Activated CD4-positive, CD25-positive, alpha-beta regulatory T cell treated with anti-CD3 and anti-CD28 coated beads, Interleukin-2, amount 50 U/mL, for 24 hours (primary cell): ENCODE measurements around the gene EPHA5.

Experiments
- ATAC-seq, 2 donors: fragments of 150-1000 bp; cut with Tn5 transposase; one replicate each; pipeline ENCODE4 v1.10.0; 2021; ENCODE audit warnings: mild to moderate bottlenecking in 1 of 2, moderate library complexity in 1 of 2

Gene EPHA5

DNA sequence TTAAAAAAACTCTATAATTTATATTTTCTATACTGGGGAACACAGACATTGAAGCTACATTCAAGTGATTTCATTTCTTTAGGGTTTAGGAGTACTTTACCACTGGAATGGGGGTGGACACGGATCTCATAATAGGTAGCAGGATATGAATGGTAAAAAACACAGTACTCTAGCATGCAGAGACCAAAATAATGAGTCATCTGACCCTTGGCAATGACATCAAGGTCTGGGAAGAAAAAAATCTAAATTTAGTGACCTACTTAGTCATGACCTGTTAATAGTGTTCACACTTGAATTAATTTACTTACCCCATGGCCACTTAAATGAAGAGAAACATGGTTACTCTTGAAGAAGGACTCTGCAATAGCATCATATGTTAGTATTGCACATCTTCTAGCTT is 187.9 kb downstream of the EPHA5 start:
- no peak for ATAC-seq

DNA sequence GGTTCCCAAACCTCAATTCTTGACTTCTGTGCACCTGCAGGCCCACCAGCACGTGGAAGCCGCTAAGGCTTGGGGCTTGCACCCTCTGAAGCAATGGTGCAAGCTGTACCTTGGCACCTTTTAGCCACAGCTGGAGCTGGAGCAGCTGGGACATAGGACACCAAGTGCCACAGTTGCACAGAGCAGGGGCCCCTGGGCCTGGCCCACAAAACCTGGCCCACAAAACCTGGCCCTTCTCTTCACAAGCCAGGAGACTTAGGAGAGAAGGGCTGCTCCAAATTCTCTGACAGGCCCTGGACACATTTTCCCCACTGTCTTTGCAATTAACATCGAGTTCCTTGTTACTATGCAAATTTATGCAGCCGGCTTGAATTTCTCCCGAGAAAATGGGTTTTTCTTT is 197.8 kb downstream of the EPHA5 start:
- no peak for ATAC-seq

DNA sequence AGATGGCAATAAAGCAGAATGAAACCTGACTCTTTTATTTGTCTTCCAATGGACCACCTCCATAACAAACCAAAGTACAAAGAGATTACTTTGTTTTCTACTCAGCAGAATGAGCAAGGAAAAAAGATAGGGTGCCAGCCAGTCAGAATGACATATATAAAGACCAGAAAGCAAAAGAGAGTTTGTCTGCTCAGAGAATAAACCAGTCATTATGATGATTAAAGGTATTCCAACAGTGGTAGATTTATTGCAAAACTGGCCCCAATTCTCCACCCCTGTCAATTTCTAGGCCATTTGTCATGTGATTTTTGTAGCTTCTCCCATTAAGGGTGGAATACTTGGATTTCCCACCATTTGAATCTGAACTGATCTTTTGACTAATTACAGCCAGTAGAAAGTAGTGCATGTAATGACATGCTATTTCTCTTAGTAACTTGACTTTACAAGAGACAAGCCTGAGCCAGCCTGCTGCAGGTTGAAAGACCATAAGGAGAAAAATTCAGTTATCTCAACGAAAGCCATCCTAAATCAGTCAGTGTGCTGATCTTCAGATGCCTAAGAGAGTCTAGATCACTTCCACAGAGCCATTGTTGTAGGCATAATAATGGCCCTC is 203.1 kb downstream of the EPHA5 start:
- no peak for ATAC-seq

DNA sequence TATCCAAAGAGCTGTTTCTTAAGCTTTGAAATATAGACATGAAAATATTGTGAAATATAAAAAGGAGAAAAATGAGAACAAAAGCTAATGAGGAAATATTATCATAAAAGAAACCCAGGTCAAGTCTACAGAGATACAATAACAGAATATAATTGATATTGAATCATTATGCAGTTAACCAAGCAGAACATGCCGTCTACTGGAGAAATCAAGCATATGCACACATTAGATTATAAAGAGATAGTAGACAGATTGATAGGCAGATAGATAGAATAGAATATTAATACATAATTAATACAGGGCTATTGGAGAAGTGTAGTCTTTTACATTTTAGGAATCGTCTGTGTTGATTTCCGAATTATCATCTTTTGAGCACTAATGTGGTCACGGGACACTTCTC is 208.5 kb downstream of the EPHA5 start:
- ATAC-seq = no peak

DNA sequence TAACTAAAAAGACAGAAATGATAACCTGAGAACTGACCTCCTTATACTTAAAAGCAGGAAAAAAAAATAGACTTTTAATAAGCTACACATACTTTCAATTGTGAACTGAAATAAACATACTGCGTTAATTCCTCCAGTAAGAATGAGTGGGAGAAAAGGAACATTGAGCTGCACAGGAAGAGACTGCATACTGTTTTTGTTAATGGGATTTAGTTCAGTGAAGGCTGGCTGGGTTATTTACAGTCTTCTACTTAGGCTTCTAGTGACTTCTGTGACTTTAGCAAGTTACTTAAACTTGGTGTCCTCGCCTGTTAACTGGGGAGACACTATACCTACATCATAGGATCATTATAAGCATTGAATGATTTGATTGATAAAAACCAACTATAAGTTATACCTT is 213.3 kb downstream of the EPHA5 start:
- no peak for ATAC-seq

DNA sequence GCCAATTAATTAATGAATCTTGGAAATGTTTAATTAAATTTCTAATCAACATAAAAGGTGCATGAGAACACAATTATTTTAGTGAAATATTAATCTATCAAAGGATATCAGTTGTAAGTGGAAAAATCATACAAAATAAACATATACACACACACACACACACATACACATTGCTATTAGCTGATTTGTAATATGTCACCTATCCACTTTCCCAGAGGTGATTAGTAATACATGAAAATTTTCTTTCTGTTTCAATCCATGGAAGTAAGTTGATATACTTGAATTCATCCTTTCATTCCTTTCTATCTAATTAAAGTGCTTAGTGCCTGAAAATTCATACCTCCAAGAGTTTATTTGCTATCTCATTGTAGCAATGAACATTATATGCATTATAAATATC is 213.7 kb downstream of the EPHA5 start:
- no peak for ATAC-seq

DNA sequence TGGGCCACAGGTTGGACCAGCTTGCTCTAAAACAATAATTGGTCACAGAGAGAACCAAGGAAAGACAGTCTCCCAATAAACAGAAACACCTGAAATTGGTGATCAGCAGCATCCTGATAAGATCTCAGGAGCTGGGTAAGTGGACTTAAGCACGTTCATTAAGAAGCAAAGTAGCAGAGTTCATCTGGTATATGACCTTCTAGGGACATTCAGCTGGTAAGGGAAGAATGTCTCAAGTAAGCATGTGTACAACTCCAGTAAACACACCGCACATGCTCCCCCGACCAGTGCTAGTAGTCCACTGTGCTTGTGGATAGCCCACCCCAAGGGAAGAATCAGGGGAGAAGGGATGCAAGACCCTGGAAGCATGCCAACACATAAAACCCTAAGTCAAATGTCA is 216.9 kb downstream of the EPHA5 start:
- ATAC-seq = no peak

DNA sequence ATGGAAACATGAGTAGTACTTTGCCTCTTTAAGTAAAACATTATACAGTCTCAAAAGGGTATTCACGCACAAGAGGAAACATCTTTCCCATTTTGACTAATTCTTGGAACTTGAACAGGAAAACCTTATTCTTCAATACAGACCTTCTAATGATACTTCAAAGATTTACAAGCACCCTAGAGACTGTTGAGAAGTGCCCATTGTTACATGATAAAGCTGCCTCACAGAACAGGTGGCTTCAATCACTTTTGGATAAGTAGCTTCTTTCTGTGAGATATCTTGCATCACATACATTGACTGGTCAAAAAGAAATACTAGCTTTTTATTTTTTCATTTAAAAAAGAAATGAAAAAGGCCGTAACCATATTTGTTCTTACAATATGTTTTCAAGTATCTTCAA is 219.4 kb downstream of the EPHA5 start:
- no peak for ATAC-seq

DNA sequence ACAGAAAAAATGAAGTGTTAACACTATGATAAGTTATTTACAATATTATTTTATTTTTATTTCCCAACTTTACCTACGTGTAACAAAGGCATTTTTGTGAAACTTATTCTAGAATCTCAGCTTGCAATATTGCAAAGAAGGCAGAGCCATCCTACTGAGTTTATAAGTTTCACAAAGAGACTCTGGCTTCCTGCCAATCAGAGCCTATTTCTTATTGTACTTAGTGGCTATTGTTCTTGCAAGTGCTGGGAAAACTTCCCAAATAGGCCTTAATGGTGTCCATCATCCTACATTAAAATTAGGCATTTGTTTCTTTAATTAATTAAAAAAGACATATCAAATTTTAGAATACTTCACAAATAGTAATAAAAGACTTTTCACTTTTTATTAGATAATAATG is 233.2 kb downstream of the EPHA5 start:
- no peak for ATAC-seq

DNA sequence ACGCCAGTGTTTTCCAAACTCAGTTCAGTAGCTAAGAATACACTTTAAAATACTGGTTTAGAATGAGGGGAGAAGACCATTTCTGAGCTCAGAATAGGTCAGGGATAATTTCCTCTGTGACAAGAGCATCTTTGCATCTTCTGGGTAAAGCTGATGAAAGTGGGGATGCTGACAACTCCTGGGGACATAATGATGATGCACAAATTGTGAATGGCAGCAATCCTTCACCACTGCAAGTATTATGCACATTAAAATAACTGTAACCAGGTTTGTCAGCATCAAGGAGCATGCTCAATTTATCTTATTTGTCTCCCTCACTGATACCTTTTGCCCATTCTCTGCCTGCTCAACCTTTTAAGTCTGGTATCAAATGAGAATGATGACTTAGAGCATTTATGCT is 248.2 kb downstream of the EPHA5 start:
- ATAC-seq = no peak

DNA sequence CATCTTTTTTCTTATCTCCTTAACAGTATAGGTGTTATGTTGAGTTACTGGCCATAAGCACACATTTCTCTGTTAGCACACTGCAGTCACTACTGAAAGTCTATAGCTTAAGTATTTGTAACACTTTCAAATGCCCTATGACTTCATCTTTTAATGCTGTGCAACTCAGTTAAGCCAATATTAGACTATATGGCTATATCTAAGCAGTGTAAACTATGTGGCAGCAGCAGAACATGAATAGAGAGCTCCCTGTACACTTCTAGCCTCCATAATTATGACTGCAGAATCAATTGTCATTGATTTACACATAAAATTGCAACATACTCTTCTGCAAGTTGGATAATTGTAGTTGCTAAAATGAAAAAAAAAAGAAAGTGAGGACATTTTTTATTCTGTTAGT is 250.3 kb downstream of the EPHA5 start:
- no peak for ATAC-seq

DNA sequence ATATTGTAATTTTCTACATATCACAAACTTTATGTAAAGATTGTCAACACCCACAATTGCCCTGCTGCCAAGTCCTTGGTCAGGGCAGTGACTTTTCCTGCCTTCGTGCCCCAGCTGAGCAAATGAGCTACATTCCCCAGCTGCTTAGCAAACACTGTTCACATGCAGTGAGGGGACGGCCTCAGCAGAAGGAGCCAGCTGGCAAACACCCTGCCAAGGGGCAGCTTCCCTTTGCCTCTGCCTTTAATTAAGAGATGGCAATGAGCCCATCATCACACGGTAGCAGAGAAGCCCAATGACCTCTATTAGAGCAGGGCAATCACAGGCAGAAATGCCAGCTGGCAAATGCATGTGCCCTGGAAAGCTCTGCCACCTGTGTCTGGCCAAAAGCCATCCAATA is 253.4 kb downstream of the EPHA5 start:
- ATAC-seq = no peak

DNA sequence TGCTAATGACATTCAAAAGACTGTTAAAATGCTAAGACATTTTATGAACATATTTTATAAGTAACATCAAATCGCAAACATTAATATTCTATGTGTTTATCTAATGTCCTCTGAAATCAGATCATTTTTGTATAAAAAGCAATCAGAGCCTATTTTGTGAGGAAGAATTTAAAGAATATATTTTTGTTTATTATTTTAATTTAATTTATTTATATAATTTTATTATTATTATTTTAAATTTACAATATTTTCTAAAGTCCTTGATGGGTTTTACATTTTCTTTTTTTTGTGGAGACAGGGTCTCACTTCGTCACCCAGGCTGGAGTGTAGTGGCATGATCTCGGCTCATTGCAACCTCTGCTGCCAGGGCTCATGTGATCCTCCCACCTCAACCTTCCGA is 262.8 kb downstream of the EPHA5 start:
- no peak for ATAC-seq

DNA sequence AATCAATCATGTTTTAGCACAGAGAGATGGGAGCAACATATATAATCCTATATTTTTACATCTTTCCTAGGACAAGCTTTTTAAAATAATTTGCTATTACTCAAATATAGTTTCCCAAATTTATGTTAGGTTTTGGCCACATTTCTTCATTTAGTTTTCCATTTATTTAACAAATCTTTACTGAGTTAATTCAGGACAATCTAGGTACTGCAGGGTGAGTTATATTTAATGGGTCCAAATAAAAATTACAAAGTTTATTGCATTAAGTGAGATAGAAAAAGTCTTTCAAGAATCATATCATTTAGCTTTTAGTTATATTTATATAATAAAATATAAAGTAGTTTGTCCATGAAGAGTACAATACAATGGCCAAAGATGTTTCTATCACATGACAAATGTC is 269.2 kb downstream of the EPHA5 start:
- no peak for ATAC-seq

DNA sequence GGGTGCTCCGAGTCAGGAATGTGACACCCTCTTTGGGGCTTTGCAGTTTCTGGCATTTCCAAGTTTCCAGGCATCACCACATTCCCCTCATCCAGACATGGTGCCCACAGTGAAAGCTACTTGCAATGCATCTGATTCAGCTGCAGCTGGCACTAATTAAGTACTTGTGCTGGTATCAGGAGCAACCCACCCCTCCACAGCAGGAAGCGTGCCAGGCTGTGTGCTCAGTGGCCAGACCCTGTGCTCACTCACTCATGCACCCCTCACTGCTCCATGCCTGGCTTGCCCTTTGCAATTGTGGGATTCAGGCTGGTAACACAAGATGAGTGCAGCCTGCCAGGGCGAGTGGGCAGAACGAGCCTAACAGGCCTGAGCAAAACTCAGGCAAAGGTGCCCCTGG is 271.2 kb downstream of the EPHA5 start:
- ATAC-seq = no peak

DNA sequence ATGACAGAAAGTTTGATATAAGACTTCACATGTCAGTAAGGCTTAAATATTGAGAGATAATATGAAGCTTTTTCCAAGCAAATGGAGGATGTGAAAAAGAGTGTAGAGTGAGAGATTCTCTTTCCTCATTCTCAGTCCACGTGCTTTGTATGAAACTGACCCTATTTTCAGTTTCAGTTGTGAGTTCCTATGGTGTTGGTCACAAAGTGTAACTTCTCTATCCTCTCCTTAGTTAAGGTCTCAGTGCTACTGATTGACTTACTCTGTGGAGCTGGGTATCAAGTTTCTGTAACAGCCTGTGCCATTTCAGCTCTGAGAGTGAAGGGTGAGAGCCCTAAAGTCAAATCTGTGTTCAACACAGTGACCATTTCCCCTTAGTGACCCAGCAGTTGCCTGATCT is 277.2 kb downstream of the EPHA5 start:
- ATAC-seq = no peak

DNA sequence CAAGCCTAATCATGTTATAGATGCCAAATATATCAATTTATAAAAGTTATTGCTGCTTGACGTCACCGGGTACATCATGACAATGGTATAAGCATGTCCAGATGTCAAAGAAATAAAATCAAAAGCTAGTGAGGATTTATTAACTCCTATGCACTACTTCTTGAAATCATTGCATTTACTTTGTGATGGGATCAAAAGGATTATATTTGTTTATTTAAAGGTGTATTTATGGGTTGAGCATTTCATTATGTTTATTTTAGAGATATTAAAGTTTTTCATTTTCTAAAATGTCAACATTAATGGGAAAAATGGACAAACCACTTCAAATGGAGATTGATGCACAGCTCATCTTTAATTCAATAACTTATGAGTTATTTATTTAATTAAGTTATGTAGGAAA is 277.8 kb downstream of the EPHA5 start:
- no peak for ATAC-seq

DNA sequence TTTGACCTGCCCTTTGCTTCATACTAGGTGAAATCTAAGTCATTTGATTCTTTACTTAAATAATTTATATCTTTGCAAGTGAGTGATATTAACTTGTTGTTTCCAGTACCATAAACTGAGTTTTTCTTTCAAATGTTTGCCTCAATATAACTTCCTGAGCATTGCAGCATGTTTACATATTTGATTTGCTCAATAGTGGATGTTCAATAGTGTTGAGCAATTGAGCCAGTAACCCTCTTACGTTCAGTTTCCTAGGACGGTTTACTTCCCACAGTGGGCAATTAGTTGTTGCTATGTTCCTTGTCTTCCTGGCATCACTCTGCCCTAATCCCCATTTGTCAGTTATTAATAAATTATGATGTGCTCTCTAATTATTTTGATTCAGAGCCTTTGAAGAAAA is 278.5 kb downstream of the EPHA5 start:
- no peak for ATAC-seq

DNA sequence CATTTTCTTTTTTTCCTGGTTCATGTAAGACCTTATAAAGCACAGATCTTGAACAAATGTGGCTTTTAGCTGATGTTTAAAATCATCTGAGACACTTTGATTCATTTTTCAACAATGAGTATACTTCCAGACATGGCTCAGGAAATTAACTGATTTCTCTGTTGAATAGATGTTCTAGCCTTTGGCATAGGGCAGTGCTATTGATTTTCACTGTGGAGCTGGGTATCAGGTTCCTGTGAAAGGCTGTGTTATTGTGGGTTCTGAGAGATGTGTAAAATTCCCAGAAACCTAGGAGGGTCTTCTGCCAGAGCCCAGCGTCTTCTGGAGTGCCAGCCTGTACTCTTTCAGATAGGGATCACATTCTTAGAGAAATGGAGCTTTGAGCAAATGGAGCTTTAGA is 278.9 kb downstream of the EPHA5 start:
- ATAC-seq = no peak

DNA sequence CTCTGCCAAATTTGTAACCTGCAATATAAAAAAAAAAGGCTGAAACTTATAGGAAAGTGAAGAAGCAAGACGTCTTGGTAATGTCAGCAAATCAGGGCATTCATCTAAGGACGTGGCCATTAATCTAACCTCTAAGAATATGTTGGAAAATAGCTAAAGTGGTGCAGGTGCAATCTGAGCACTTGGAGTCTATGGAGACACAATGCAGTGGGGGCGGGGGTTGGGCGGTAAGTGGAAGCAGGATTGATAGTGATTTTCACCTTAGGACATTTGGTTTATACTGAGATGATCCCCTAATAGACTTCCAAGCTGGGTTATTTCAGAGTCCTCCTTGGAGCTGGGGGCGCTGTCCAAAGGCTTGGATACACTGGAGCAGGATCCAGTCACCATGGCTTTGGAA is 283.4 kb downstream of the EPHA5 start:
- ATAC-seq = no peak

DNA sequence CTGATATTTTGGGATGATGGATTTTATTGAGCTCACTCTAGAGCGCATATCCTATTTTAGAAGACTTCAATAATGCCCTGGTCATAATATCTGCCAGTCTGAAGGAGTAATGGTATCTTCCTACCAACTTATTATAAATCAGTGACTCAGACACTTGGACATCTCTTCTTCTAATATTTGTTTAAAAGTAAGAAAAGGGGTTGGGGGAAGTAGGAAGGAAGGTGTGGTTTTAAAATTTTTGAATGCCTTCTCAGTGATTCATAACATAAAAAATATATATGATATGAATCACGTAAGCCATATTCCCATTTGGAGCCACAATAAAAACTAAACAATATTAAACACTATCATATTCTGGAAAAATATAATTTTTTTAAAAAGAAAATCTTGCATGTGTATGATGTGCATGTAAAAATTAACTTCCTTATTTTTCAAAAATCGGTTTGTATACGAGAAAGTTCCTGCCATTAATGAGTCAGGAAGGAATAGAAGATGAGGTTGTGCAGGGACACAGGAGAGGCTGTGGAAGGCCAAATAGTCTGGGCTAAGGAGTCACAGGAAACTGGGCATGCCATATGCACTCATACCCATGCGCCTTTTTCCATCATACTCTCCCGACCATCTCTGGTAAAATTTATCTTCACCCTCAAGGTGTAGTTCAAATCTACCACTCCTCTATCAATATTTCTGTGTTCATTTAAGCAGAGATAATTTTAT is 286.5 kb downstream of the EPHA5 start:
- no peak for ATAC-seq

DNA sequence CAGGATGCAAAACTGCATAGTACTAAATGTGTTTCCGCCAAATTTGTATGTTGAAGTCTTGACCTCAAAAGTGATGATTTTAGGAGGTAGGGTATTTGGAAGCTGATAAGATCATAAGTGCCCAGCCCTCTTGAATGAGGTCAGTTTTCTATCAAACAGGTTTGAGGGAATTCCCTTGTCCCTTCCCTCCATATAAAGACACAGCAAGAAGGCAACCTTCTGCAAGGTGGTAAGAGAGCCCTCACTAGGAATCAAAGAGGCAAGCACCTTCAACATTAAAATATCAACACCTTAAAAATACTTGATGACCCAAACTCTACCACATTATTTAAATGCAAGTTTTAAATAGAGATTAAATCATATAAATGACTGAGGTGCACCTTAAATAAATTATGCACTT is 288.6 kb downstream of the EPHA5 start:
- no peak for ATAC-seq

DNA sequence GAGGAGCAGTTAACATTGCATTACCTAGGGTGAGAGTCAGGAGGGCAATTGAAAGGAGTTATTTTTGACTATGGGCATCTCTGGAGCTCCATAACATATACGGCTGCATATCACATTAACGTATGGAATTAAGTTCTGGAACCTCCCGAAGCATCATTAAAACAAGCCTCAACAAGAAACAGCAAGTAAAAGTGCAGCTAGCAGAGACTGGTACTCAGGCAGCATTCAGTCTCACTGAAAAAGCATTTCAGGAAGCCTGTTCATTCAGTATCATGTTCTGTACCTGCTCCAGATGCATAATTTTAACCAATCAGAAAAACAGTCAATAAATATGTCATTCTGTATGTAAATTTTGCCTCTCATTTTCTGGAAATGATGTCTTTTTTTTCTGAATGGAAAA is 299.6 kb downstream of the EPHA5 start:
- ATAC-seq = no peak

DNA sequence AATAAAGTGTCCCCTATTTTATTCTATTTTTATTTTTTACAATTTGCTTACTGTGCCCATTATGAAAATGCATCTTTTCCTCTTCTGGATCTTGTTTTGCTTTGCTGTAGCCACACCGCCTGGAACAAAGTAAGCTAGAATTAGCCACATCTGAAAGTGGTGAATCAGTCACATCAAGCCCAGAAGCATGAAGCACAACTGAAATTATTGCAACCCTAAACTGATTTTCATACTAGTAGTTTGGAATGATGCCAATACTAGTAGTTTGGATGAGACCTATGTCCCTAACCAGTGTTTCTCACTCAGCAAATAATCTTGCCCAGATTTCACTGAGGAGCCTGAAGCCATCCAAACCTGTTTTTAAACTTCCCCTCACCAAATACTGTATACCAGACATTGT is 303.0 kb downstream of the EPHA5 start:
- no peak for ATAC-seq

DNA sequence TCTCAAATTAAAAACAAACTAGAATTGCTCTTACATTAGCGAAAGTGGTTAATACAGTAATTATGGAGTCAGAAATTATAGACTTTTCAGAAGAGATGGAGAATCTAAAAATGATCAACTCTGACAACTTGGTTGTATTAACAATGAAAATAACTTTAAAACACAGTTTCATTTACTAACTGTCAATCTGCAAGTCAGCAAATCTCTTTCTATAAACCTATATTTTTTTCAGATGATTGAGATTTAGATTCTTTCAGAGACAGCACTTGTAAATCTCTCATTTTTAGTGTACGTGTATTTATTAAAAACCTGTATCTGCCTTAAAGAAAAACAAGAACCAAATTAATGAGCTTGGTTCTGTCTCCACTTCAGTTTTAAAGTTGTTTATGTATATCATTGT is 311.4 kb downstream of the EPHA5 start:
- no peak for ATAC-seq
